GM19240 (cell line): ENCODE data around the gene GSG1L.

Source experiments
- DNase-seq: peaks from one replicate; pipeline ENCODE4 v3.0.0; 2011; ENCODE audit warnings: low spot score; ENCODE audit not compliant: insufficient read length

Gene GSG1L

GRCh38 chr16:27739606-27740357, 323.7 kb downstream of the GSG1L start:
- DNase-seq: no peak

- DNase-seq: no peak
Measured at GRCh38 chr16:27738596-27738995, 324.9 kb downstream of the GSG1L start.
